Endothelial cell (in vitro differentiated cells): ENCODE results near the gene KAZN. TPM values are rescaled to one million over a fixed set of nuclear protein-coding genes. Genes with fewer than 3 reads are reported as not detected.

Source experiments
- DNase-seq: peaks from one replicate; pipeline ENCODE4 v3.0.0; 2021; ENCODE audit warnings: low spot score
- H3K27ac Mint-ChIP-seq: one replicate; pipeline ENCODE4 v1.8.0; 2021; ENCODE audit warnings: mixed read lengths, inconsistent platforms; ENCODE audit not compliant: unreplicated experiment
- H3K27me3 Mint-ChIP-seq: one replicate; pipeline ENCODE4 v1.8.0; 2021; ENCODE audit warnings: mild to moderate bottlenecking, moderate library complexity, mixed read lengths, inconsistent platforms; ENCODE audit not compliant: unreplicated experiment
- H3K36me3 Mint-ChIP-seq: one replicate; pipeline ENCODE4 v1.8.0; 2021; ENCODE audit warnings: mild to moderate bottlenecking, low read depth, mixed read lengths, inconsistent platforms; ENCODE audit not compliant: unreplicated experiment
- H3K4me1 Mint-ChIP-seq: one replicate; pipeline ENCODE4 v1.8.0; 2021; ENCODE audit warnings: mild to moderate bottlenecking, mixed read lengths, inconsistent platforms; ENCODE audit not compliant: unreplicated experiment
- H3K4me3 Mint-ChIP-seq: one replicate; pipeline ENCODE4 v1.8.0; 2021; ENCODE audit warnings: mild to moderate bottlenecking, mixed read lengths, inconsistent platforms; ENCODE audit not compliant: unreplicated experiment
- H3K9me3 Mint-ChIP-seq: one replicate; pipeline ENCODE4 v1.8.0; 2021; ENCODE audit warnings: mixed read lengths, inconsistent platforms; ENCODE audit not compliant: unreplicated experiment
- total RNA-seq: library from RNA; stranded (reverse); fragmentation: NEBNext Ultra II Directional; extraction: Animal tissue kit (Norgen Biotek cat#: 25700); gene quantifications from one replicate; pipeline ENCODE4 v1.2.1, GENCODE V29; 2021; ENCODE audit not compliant: unreplicated experiment
- TF ChIP-seq, protein P1 (sequence below): fragments of 200-600 bp; sonication (generic); IDR thresholded peaks from one replicate; pipeline ENCODE4 v1.5.0; 2021; ENCODE audit warnings: antibody characterized with exemption; ENCODE audit not compliant: unreplicated experiment

Gene KAZN
- total RNA-seq, 1 donor from 2014 or later, result 10.1 TPM

DNA sequence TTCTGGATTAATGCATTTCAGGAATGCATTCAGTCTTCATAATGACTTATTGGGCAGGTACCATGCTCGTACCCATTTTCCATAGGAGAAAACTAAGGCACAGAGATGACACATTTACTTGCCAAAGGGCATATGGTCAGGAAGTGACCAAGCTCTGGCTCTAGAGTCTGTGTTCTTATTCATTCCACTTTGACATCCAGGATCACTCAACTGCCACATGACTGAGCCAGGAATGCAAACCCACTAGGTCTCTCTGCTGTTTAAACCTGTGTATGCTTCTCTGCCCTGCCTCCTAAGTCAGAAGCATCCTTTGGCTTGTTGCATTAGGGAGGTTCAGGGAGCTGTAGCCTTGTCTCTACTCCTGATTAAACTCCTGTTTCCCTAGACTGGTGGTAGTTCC is 7.5 kb downstream of the KAZN start:
- TF ChIP-seq, protein P1, sequence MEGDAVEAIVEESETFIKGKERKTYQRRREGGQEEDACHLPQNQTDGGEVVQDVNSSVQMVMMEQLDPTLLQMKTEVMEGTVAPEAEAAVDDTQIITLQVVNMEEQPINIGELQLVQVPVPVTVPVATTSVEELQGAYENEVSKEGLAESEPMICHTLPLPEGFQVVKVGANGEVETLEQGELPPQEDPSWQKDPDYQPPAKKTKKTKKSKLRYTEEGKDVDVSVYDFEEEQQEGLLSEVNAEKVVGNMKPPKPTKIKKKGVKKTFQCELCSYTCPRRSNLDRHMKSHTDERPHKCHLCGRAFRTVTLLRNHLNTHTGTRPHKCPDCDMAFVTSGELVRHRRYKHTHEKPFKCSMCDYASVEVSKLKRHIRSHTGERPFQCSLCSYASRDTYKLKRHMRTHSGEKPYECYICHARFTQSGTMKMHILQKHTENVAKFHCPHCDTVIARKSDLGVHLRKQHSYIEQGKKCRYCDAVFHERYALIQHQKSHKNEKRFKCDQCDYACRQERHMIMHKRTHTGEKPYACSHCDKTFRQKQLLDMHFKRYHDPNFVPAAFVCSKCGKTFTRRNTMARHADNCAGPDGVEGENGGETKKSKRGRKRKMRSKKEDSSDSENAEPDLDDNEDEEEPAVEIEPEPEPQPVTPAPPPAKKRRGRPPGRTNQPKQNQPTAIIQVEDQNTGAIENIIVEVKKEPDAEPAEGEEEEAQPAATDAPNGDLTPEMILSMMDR, result no peak
- DNase-seq, result no peak
- H3K27me3 Mint-ChIP-seq, result peaks cover 4% of the 10 kb centered on the region
- H3K36me3 Mint-ChIP-seq, result no peaks in the 10 kb centered on the region
- no peaks in the 10 kb centered on the region for H3K9me3 Mint-ChIP-seq
- H3K27ac Mint-ChIP-seq, result no peak overlapping the region
- peaks cover 9% of the 10 kb centered on the region for H3K4me1 Mint-ChIP-seq
- no peak overlapping the region for H3K4me3 Mint-ChIP-seq

DNA sequence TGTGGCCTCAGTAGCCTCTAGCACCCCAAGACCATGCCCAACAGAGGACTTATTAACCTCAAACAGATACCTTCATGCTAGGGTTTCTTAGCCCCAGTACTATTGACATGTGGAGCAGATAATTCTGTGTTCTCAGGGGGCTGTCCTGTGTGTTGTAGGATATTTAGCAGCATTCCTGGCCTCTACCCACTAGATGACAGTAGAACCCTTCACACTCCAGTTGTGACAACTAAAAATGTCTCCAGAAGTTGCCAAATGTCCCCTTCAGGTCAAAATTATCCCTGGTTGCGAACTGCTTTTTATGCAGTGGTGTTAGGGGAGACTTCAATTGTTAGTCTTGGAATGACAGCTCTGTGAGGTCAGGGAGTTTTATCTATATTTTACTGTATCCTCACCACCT is 8.1 kb downstream of the KAZN start:
- no peak overlapping the region for H3K27ac Mint-ChIP-seq
- no peak overlapping the region for H3K4me3 Mint-ChIP-seq
- peaks cover 4% of the 10 kb centered on the region for H3K27me3 Mint-ChIP-seq
- TF ChIP-seq, protein P1, result no peak
- no peaks in the 10 kb centered on the region for H3K9me3 Mint-ChIP-seq
- no peaks in the 10 kb centered on the region for H3K36me3 Mint-ChIP-seq
- DNase-seq, result no peak
- H3K4me1 Mint-ChIP-seq, result peaks cover 9% of the 10 kb centered on the region

DNA sequence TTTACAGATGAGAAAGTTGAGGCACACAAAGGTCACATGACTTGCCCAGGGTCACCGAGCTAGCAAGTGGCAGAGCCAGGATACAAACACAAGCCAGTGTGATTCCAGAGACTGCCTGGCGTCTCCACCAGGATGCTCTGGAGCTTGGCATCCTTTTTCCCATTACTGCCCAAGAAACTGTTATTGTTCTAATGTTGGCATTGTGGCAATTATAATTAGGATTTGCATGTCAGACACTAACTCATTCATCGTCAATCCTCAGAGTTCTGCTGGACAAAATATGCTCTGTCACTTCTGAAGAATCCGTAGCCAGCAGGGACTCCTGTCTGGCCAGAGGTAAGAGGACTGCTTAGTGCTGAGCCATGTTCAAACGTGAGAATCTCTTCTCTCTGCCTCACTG is 8.8 kb downstream of the KAZN start:
- no peaks in the 10 kb centered on the region for H3K9me3 Mint-ChIP-seq
- no peaks in the 10 kb centered on the region for H3K36me3 Mint-ChIP-seq
- DNase-seq, result no peak
- H3K27me3 Mint-ChIP-seq, result peaks cover 2% of the 10 kb centered on the region
- TF ChIP-seq, protein P1, result no peak
- peaks cover 7% of the 10 kb centered on the region for H3K4me1 Mint-ChIP-seq
- H3K4me3 Mint-ChIP-seq, result no peak overlapping the region
- H3K27ac Mint-ChIP-seq, result no peak overlapping the region

DNA sequence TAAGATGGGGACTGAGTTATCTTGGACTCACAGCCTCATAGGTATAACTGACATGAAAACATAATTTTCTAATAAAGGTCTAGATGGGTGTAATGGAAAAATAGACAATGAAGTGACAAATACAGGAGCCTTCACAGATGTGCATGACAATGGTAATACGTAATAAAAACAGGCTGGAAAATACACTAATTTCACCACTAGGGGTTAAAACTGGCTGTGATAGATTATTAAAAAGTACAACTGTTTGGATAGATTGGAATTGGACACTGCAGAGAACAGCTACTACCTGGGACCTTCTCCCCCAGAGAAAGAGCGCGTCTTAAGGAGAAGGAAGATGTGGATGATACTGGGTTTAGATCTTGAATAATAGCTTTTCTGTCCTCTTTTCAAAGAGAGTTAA is 9.8 kb downstream of the KAZN start:
- no peaks in the 10 kb centered on the region for H3K36me3 Mint-ChIP-seq
- peaks cover 2% of the 10 kb centered on the region for H3K27me3 Mint-ChIP-seq
- H3K9me3 Mint-ChIP-seq, result no peaks in the 10 kb centered on the region

DNA sequence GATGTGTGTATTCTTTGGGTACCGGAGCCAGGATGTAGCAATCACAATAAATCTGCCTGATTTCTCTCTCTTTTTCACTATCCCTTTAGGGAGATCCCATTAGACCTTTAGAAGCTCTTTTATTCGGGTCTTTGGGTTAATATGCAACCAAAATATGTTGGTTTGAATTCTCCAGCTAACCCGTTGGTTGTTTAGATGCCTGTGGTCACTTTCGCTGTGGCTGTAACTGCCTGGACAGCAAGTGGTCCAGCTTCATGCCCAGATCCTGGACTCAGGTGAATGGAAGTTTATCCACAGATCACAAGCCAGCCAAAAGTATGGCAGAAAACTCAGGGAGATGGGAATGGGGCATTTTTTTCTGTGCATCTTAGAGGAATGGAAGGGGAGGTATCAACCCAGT is 12.3 kb downstream of the KAZN start:
- TF ChIP-seq, protein P1, result no peak
- H3K4me3 Mint-ChIP-seq, result no peak overlapping the region
- no peaks in the 10 kb centered on the region for H3K36me3 Mint-ChIP-seq
- peaks cover 2% of the 10 kb centered on the region for H3K27me3 Mint-ChIP-seq
- H3K4me1 Mint-ChIP-seq, result no peaks in the 10 kb centered on the region
- H3K9me3 Mint-ChIP-seq, result no peaks in the 10 kb centered on the region
- no peak overlapping the region for H3K27ac Mint-ChIP-seq
- no peak for DNase-seq

More for the DNA sequence above, 9.8 kb downstream of the KAZN start:
- peaks cover under 1% of the 10 kb centered on the region for H3K4me1 Mint-ChIP-seq
- TF ChIP-seq, protein P1, result peak; percentile 64
- no peak overlapping the region for H3K4me3 Mint-ChIP-seq
- no peak overlapping the region for H3K27ac Mint-ChIP-seq
- DNase-seq, result no peak
